Stomach (tissue), 9 donors: Measurements from ENCODE around the gene NOSTRIN. TPM values are rescaled to one million over a fixed set of nuclear protein-coding genes. Genes with fewer than 3 reads are reported as not detected.
A peak's percentile ranks its signal among the peaks of the same experiment; 100 is the strongest.

Source experiments
- DNase-seq, 2 donors: peaks; one replicate each; pipeline versions ENCODE4 v3.0.0 to v3.0.0-alpha.2; 2013 to 2019
- H3K27ac ChIP-seq, 5 donors: fragments of 200-600 bp in 4 of 5; sonication (generic) in 4 of 5; one replicate each; pipeline ENCODE4 v1.5.1; 2013 to 2019; ENCODE audit warnings: mild to moderate bottlenecking in 1 of 5, moderate library complexity in 1 of 5
- H3K27me3 ChIP-seq, 3 donors: fragments of 200-600 bp; sonication (generic); one replicate each; pipeline ENCODE4 v1.5.1; 2017 to 2019; ENCODE audit warnings: mixed run types in 1 of 3
- H3K36me3 ChIP-seq, 4 donors: fragments of 200-600 bp; sonication (generic); 1 replicate in 3 of 4; 2 replicates in 1 of 4; pipeline ENCODE4 v1.5.1; 2016 to 2019
- H3K4me1 ChIP-seq, 4 donors: fragments of 200-600 bp; sonication (generic); one replicate each; pipeline ENCODE4 v1.5.1; 2016 to 2019
- H3K4me3 ChIP-seq, 4 donors: fragments of 200-600 bp; sonication (generic) in 3 of 4; one replicate each; pipeline ENCODE4 v1.5.1; 2016 to 2019; ENCODE audit warnings: mild to moderate bottlenecking in 1 of 4
- H3K9me3 ChIP-seq, 4 donors: fragments of 200-600 bp; sonication (generic); one replicate each; pipeline ENCODE4 v1.5.1; 2016 to 2019
- CTCF ChIP-seq, 7 experiments: fragments of 450-650 bp in 4 of 7; fragments of 200-600 bp in 3 of 7; sonication (generic) in 3 of 7; IDR thresholded peaks; one replicate each; pipeline ENCODE4 v1.5.1; 2016 to 2019; ENCODE audit warnings: antibody characterized with exemption in 7 of 7, control low read depth in 2 of 7, mild to moderate bottlenecking in 1 of 7
- EP300 ChIP-seq: sonication (generic); formaldehyde crosslinking; IDR thresholded peaks from one replicate; pipeline ENCODE4 v1.6.1; 2017; ENCODE audit warnings: antibody characterized with exemption
- POLR2A ChIP-seq, 4 donors: fragments of 450-650 bp; IDR thresholded peaks; one replicate each; pipeline ENCODE4 v1.6.1; 2016; ENCODE audit warnings: antibody characterized with exemption in 4 of 4, control low read depth in 2 of 4, mild to moderate bottlenecking in 1 of 4, moderate library complexity in 1 of 4
- POLR2AphosphoS5 ChIP-seq, 3 donors: sonication (generic); formaldehyde crosslinking; IDR thresholded peaks; one replicate each; pipeline ENCODE4 v1.6.1; 2016; ENCODE audit warnings: antibody characterized with exemption in 3 of 3
- WGBS, 5 donors: extraction: QIAGEN DNeasy Blood & Tissue Kit in 3 of 5; methylation state at CpG; one replicate each; pipeline versions ENCODE4 v1.1.5 to v1.1.7; 2013 to 2018; 5-methylcytosine and 5-hydroxymethylcytosine counted together
- intact Hi-C: fragments of 100-400 bp; cut with DNase I; formaldehyde crosslinking; loops from one replicate; pipeline ENCODE4 v1.15.1; 2023; ENCODE audit warnings: low total_unique reads
- polyA plus RNA-seq, 3 donors: library from polyadenylated mRNA; stranded (reverse); fragments of 200-250 nt; gene quantifications; one replicate each; pipeline ENCODE4 v1.2.3, GENCODE V29; 2013
- total RNA-seq, 5 donors: library from RNA; depleted of rRNA; stranded (reverse); fragments of >200 nt; gene quantifications; one replicate each; pipeline versions ENCODE4 v1.1.0 to v1.2.3, GENCODE V29; 2014 to 2016
- donor health status: healthy with polysubstance abuse.
- donor health status: Bipolar disorder and iron deficiency.
- donor health status: healthy.

The NOSTRIN gene
- total and polyA plus RNA-seq, 8 donors, result 13.3 to 117 (median 49.4) TPM

GRCh38 chr2:168843253-168843652 is 40.8 kb downstream of the NOSTRIN start:
- Histone ChIP-seq H3K27ac (no peak overlapping the region), H3K36me3 (peaks cover 0 to 42% (median 33%) of the 10 kb centered on the region in 4 donors), H3K4me3 (no peak overlapping the region), H3K9me3 (no peaks in the 10 kb centered on the region), H3K27me3 (no peaks in the 10 kb centered on the region), H3K4me1 (no peaks in the 10 kb centered on the region)
- WGBS, 5 donors, result 92 to 95% (median 94%) methylated on average over 3 of the region's 3 CpGs
- DNase-seq, result no peak
- TF ChIP-seq POLR2AphosphoS5 (IDR thresholded peaks at IDR 0.05) (no peak), POLR2A (IDR thresholded peaks at IDR 0.05) (no peak)
- intact Hi-C loops, result no loop called here

DNA sequence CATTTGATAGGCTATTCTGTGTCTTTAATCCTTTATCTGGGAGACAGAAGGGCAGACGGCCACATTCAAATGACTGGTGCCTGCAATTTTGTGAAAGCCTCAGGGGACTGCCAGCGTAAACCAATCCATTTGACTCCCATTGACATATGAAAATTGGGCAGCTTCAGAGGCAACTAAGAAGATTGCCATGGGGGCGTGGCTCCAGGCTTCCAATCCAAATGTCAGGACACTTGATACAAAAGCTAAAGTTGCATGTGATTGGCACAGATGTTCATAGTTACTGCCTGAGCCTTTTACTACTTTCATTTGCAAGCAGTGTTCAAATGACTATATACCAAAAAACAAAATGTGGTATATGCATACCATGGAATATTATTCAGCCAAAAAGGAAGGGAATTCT is 45.8 kb downstream of the NOSTRIN start:
- peaks cover 0 to 13% (median 0%) of the 10 kb centered on the region in 4 donors for H3K4me1 ChIP-seq
- no peaks in the 10 kb centered on the region for H3K27me3 ChIP-seq
- no peaks in the 10 kb centered on the region for H3K9me3 ChIP-seq
- H3K36me3 ChIP-seq, result peaks cover 0 to 57% (median 40%) of the 10 kb centered on the region in 4 donors
- no peak overlapping the region for H3K27ac ChIP-seq
- no peak for DNase-seq
- TF ChIP-seq CTCF (IDR thresholded peaks at IDR 0.05) (no peak), POLR2A (IDR thresholded peaks at IDR 0.05) (no peak), POLR2AphosphoS5 (IDR thresholded peaks at IDR 0.05) (no peak), EP300 (no peak)
- intact Hi-C loops, result no loop called here
- WGBS, 5 donors, result 84 to 90% (median 90%) methylated on average over 3 of the region's 3 CpGs
- H3K4me3 ChIP-seq, result no peak overlapping the region

DNA sequence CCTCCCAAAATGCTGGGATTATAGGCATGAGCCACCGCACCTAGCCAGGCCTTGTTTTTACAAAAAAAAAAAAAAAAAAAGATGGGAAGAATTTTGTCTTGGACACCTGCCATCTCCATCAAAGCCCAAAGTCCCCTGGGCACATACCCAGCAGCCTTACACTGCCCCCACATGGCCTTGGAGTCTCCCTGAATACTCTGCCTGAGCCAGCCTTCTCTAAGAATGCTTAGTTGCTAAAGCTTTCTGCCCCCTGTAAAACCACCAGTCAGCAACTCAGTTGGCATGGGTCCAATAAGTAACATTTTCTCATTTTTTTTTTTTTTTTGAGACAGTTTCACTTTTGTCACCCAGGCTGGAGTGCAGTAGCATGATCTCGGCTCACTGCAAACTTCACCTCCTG is 47.2 kb downstream of the NOSTRIN start:
- peak; percentile 33 to 71 for DNase-seq
- Histone ChIP-seq H3K36me3 (peaks cover 0 to 57% (median 37%) of the 10 kb centered on the region in 4 donors), H3K4me3 (no peak overlapping the region), H3K4me1 (peaks cover 0 to 13% (median 0%) of the 10 kb centered on the region in 4 donors), H3K27ac (no peak overlapping the region), H3K27me3 (no peaks in the 10 kb centered on the region), H3K9me3 (no peaks in the 10 kb centered on the region)
- WGBS, 5 donors, result 41 to 54% (median 45%) methylated on average over 2 of the region's 2 CpGs
- TF ChIP-seq EP300 (no peak), CTCF (IDR thresholded peaks at IDR 0.05) (peak in 3 of 7 experiments; percentile 9 to 35 (median 24))
- intact Hi-C loops, result no loop called here

- H3K27me3 ChIP-seq, result no peaks in the 10 kb centered on the region
- DNase-seq, result no peak
- H3K4me1 ChIP-seq, result peaks cover 0 to 13% (median 0%) of the 10 kb centered on the region in 4 donors
- H3K27ac ChIP-seq, result no peak overlapping the region
- peaks cover 0 to 50% (median 32%) of the 10 kb centered on the region in 4 donors for H3K36me3 ChIP-seq
- intact Hi-C loops, result no loop called here
- H3K4me3 ChIP-seq, result no peak overlapping the region
- TF ChIP-seq CTCF (IDR thresholded peaks at IDR 0.05), result no peak
- no peak for TF ChIP-seq POLR2AphosphoS5 (IDR thresholded peaks at IDR 0.05)
- TF ChIP-seq EP300, result no peak
- no peak for TF ChIP-seq POLR2A (IDR thresholded peaks at IDR 0.05)
- H3K9me3 ChIP-seq, result no peaks in the 10 kb centered on the region
These were observed 48.4 kb downstream of the NOSTRIN start for GRCh38 chr2:168850846-168851245.

GRCh38 chr2:168851674-168852320 is 49.4 kb downstream of the NOSTRIN start:
- no peaks in the 10 kb centered on the region for H3K9me3 ChIP-seq
- peaks cover 0 to 52% (median 30%) of the 10 kb centered on the region in 4 donors for H3K36me3 ChIP-seq
- peaks cover 0 to 21% (median 3%) of the 10 kb centered on the region in 4 donors for H3K4me1 ChIP-seq
- H3K4me3 ChIP-seq, result no peak overlapping the region
- H3K27ac ChIP-seq, result no peak overlapping the region
- peak; percentile 28 to 36 for DNase-seq
- 83 to 87% (median 84%) methylated on average over 5 of the region's 5 CpGs for WGBS, 5 donors
- TF ChIP-seq POLR2AphosphoS5 (IDR thresholded peaks at IDR 0.05) (no peak), POLR2A (IDR thresholded peaks at IDR 0.05) (no peak), CTCF (IDR thresholded peaks at IDR 0.05) (no peak), EP300 (no peak)
- no peaks in the 10 kb centered on the region for H3K27me3 ChIP-seq
- intact Hi-C loops, result no loop called here
